IMR-90 (cell line): ENCODE results near the gene CLASP1.

Experiments used
- CEBPB ChIP-seq: IDR thresholded peaks from 2 replicates; pipeline ENCODE4 v1.6.1; 2012; ENCODE audit warnings: low read depth, low read length, improper control_type of control experiment
- FOS ChIP-seq: fragments of 150-350 bp; IDR thresholded peaks from 2 replicates; pipeline ENCODE4 v1.6.1; 2016; ENCODE audit warnings: low read depth, low read length
- MXI1 ChIP-seq: IDR thresholded peaks from 2 replicates; pipeline ENCODE4 v1.6.1; 2012; ENCODE audit warnings: low read depth, mild to moderate bottlenecking, low read length, moderate library complexity, borderline replicate concordance
- POLR2A ChIP-seq: IDR thresholded peaks from 2 replicates; pipeline ENCODE4 v1.6.1; 2012; ENCODE audit warnings: mild to moderate bottlenecking, low read depth, low read length
- RCOR1 ChIP-seq: IDR thresholded peaks from 2 replicates; pipeline ENCODE4 v1.6.1; 2012; ENCODE audit warnings: mild to moderate bottlenecking, low read length, improper control_type of control experiment; ENCODE audit not compliant: insufficient replicate concordance
- RFX5 ChIP-seq: IDR thresholded peaks from 2 replicates; pipeline ENCODE4 v1.8.0; 2012; ENCODE audit warnings: low read depth, mild to moderate bottlenecking, low read length, moderate library complexity
- SMC3 ChIP-seq: fragments of 150-350 bp; IDR thresholded peaks from 2 replicates; pipeline ENCODE4 v1.6.1; 2016; ENCODE audit warnings: low read depth, mild to moderate bottlenecking, antibody characterized with exemption, low read length, moderate library complexity
- TF ChIP-seq, protein P1 (sequence below): conservative IDR thresholded peaks from 2 replicates; pipeline ENCODE4 v1.5.1; 2012; ENCODE audit warnings: mild to moderate bottlenecking, low read depth, low read length, improper control_type of control experiment
- TF ChIP-seq, protein P2 (sequence below): fragments of 150-350 bp; IDR thresholded peaks from 2 replicates; pipeline ENCODE4 v1.6.1; 2017; ENCODE audit warnings: mild to moderate bottlenecking, antibody characterized with exemption, low read length, low read depth

DNA sequence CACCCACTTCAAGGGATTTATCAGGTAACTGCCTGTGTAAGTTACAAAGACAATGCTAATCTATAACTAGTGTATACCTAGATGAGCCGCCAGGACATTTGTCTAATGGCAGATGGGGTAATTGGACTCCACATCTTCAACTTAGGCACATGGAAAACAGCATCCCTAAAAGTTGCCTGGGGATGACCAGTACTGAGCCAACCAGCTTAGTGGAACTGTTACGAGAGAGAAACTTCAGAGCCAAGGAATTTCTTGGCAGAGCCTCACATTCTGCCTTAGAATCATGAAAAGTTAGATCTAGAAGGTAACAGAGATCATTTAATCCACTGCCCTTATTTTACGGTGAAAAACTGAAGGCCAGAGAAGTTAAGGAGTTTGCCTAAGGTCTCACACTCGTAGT is 15.5 kb upstream of the CLASP1 start:
- TF ChIP-seq POLR2A (no peak), SMC3 (no peak), RCOR1 (no peak), RFX5 (no peak), FOS (no peak), CEBPB (no peak), MXI1 (no peak)
- TF ChIP-seq, protein P1, sequence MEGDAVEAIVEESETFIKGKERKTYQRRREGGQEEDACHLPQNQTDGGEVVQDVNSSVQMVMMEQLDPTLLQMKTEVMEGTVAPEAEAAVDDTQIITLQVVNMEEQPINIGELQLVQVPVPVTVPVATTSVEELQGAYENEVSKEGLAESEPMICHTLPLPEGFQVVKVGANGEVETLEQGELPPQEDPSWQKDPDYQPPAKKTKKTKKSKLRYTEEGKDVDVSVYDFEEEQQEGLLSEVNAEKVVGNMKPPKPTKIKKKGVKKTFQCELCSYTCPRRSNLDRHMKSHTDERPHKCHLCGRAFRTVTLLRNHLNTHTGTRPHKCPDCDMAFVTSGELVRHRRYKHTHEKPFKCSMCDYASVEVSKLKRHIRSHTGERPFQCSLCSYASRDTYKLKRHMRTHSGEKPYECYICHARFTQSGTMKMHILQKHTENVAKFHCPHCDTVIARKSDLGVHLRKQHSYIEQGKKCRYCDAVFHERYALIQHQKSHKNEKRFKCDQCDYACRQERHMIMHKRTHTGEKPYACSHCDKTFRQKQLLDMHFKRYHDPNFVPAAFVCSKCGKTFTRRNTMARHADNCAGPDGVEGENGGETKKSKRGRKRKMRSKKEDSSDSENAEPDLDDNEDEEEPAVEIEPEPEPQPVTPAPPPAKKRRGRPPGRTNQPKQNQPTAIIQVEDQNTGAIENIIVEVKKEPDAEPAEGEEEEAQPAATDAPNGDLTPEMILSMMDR, result no peak
- TF ChIP-seq, protein P2, sequence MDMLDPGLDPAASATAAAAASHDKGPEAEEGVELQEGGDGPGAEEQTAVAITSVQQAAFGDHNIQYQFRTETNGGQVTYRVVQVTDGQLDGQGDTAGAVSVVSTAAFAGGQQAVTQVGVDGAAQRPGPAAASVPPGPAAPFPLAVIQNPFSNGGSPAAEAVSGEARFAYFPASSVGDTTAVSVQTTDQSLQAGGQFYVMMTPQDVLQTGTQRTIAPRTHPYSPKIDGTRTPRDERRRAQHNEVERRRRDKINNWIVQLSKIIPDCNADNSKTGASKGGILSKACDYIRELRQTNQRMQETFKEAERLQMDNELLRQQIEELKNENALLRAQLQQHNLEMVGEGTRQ, result no peak
